Measurements from ENCODE around the gene BRME1. TPM values are rescaled to one million over a fixed set of nuclear protein-coding genes. Genes with fewer than 3 reads are reported as not detected.

BRME1 gene
- 4.7 and 6.7 TPM in 2 replicates for total RNA-seq (2021)
- long read RNA-seq, partial matches to known transcripts: 1 of 20 reads
- long read RNA-seq, other reads (novel, unspliced or antisense): 17 of 20 reads

DNA sequence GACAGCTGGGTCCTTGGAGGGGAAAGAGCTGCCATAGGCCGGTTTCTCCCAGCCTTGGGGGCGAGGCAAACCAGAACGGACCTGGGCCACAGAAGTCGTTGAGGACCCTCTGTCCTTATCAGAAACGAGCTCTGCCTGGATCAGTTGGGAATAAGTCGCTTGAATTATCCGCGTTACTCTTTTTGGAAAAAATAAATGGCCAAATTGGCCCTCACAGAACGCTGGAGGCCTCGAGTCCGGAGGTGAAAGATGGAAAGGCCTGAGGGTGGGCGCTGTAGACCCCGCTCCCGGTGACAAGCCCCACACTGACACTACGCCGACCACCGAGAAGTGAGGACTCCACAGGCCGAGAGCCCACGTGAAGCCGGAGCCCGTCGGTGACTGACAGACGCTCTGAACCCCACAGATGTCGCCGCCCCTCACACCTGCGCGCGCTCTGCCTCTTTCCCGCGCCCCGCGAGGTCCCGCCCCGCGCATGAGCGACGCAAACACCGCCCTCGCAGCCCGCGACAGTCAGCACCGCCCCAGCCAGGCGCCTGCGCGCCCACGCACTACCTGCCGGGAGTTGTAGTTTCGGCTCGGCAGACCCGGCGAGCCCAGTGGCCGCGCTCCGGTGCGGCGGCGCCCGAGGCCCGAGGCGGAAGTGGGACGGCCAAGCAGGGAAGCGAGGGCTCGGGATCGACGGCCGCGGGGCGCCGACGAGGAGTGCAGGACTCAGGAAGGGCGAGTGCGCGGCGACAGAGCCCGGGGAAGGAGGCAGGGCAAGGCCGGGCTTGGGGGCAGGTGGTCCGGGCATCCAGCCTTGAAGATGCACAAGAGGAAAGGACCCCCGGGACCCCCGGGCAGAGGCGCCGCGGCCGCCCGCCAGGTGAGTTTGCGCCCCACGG is at the start of gene BRME1, which contains the start of gene CC2D1A:
TSS of gene BRME1 (minus strand) at position 484 of the 887 bp plus-strand sequence. CDS start 1,225 bp downstream, outside the sequence.
TSS of gene CC2D1A (plus strand) at position 568 of the 887 bp plus-strand sequence. CDS start at position 809, 241 bp downstream.
- Histone ChIP-seq H3K4me1 (ENCODE audit: insufficient read depth, low read length) (no peaks in the 10 kb centered on the region), H2BK5ac (ENCODE audit: insufficient read length, low read length) (no peak within 1 kb of the TSS), H2AK5ac (ENCODE audit: insufficient read length, low read length) (no peak within 1 kb of the TSS), H2BK20ac (ENCODE audit: low read depth, low read length, poor library complexity, severe bottlenecking) (no peak within 1 kb of the TSS), H3K56ac (ENCODE audit: insufficient read length, low read depth, low read length) (no peak within 1 kb of the TSS), H3K79me2 (ENCODE audit: insufficient read depth, low read length) (no peaks in the 10 kb centered on the region), H3K4ac (ENCODE audit: low read depth, low read length) (no peak within 1 kb of the TSS), H3K14ac (ENCODE audit: insufficient read depth, low read length) (no peak within 1 kb of the TSS; the same call in 1 of the 2 replicates), H3K18ac (ENCODE audit: insufficient read length, low read depth, low read length) (peak within 1 kb of the TSS; percentile 46), H2BK12ac (ENCODE audit: insufficient read length, low read depth, low read length) (no peak within 1 kb of the TSS), H3K27me3 (ENCODE audit: insufficient read depth, low read length) (no peaks in the 10 kb centered on the region), H4K20me1 (ENCODE audit: control insufficient read depth, insufficient read depth, insufficient read length) (no peaks in the 10 kb centered on the region), H4K5ac (ENCODE audit: insufficient read length, low read depth, low read length) (no peak within 1 kb of the TSS), H2BK120ac (ENCODE audit: low read depth, low read length, poor library complexity, severe bottlenecking) (no peak within 1 kb of the TSS), H3K9ac (ENCODE audit: extremely low read depth, insufficient read length, low read length) (peak within 1 kb of the TSS; percentile 67), H4K8ac (replicated peaks; ENCODE audit: insufficient read length, low read depth, low read length) (no peak within 1 kb of the TSS), H2BK15ac (ENCODE audit: low read depth, low read length) (no peak within 1 kb of the TSS; the same call in 1 of the 2 replicates), H4K91ac (ENCODE audit: insufficient read length, low read depth, low read length) (no peak within 1 kb of the TSS), H3K4me2 (ENCODE audit: insufficient read depth, insufficient read length, low read length) (peak within 1 kb of the TSS; percentile 80), H3K27ac (ENCODE audit: insufficient read length, low read depth, low read length) (no peak within 1 kb of the TSS), H3T11ph (ENCODE audit: low read length) (no peak within 1 kb of the TSS), H3K23me2 (ENCODE audit: insufficient read length, low read depth, low read length, poor library complexity, severe bottlenecking) (peaks cover 10% of the 10 kb centered on the region), H2AFZ (ENCODE audit: low read length) (no peak within 1 kb of the TSS), H3K79me1 (ENCODE audit: insufficient read depth, low read depth, low read length, poor library complexity, severe bottlenecking) (no peaks in the 10 kb centered on the region), H3K9me3 (ENCODE audit: control insufficient read depth, low read depth, low read length) (no peaks in the 10 kb centered on the region), H3K23ac (ENCODE audit: insufficient read length, low read depth, low read length) (no peak within 1 kb of the TSS)
- peak within 1 kb of the TSS in 2 of 3 experiments; percentile 48 to 82; a peak in 3 of 7 replicates for H3K27ac Mint-ChIP-seq
- peak; percentile 94 for DNase-seq
- WGBS (ENCODE audit: extremely low coverage, insufficient read length, low lambda C conversion rate): no CpG with 5 or more reads among the region's 86 CpGs
- H3K36me3 Mint-ChIP-seq (ENCODE audit: insufficient read depth in 1 of 3, low read depth in 3 of 3): peaks cover 6 to 16% (median 11%) of the 10 kb centered on the region in 3 experiments; a peak in 6 of 7 replicates
- H3K4me3 Mint-ChIP-seq: peak within 1 kb of the TSS; percentile 81 to 86
- peaks cover 14% of the 10 kb centered on the region for H3K27me3 Mint-ChIP-seq (ENCODE audit: low read depth)
- H3K4me1 Mint-ChIP-seq: peaks cover 9 to 10% of the 10 kb centered on the region in 2 experiments
- H3K9me3 Mint-ChIP-seq: peaks cover 0 to 2% of the 10 kb centered on the region in 2 experiments; a peak in 2 of 5 replicates
- TF ChIP-seq, protein P1, sequence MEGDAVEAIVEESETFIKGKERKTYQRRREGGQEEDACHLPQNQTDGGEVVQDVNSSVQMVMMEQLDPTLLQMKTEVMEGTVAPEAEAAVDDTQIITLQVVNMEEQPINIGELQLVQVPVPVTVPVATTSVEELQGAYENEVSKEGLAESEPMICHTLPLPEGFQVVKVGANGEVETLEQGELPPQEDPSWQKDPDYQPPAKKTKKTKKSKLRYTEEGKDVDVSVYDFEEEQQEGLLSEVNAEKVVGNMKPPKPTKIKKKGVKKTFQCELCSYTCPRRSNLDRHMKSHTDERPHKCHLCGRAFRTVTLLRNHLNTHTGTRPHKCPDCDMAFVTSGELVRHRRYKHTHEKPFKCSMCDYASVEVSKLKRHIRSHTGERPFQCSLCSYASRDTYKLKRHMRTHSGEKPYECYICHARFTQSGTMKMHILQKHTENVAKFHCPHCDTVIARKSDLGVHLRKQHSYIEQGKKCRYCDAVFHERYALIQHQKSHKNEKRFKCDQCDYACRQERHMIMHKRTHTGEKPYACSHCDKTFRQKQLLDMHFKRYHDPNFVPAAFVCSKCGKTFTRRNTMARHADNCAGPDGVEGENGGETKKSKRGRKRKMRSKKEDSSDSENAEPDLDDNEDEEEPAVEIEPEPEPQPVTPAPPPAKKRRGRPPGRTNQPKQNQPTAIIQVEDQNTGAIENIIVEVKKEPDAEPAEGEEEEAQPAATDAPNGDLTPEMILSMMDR (conservative IDR thresholded peaks at IDR 0.05): no peak; the same call in 2 of the 3 replicates
